Right atrium auricular region (tissue), 2 donors: ENCODE results near the gene NFATC2. TPM values are rescaled to one million over a fixed set of nuclear protein-coding genes. Genes with fewer than 3 reads are reported as not detected.

ENCODE experiments used
- DNase-seq: peaks from one replicate; pipeline ENCODE4 v3.0.0-alpha.2; 2019; ENCODE audit warnings: low spot score
- H3K27ac ChIP-seq, 2 donors: fragments of 200-600 bp; sonication (generic); 1 replicate in 1 of 2; 2 replicates in 1 of 2; pipeline ENCODE4 v1.5.1; 2016 to 2019
- H3K27me3 ChIP-seq, 2 donors: fragments of 200-600 bp; sonication (generic); one replicate each; pipeline versions ENCODE4 v1.5.1 to v1.6.0; 2017 to 2019
- H3K36me3 ChIP-seq: fragments of 200-600 bp; sonication (generic); one replicate; pipeline ENCODE4 v1.5.1; 2016
- H3K4me1 ChIP-seq, 2 donors: fragments of 200-600 bp; sonication (generic); one replicate each; pipeline versions ENCODE4 v1.5.1 to v1.6.0; 2017 to 2019
- H3K4me3 ChIP-seq, 2 donors: fragments of 200-600 bp; sonication (generic); 1 replicate in 1 of 2; 2 replicates in 1 of 2; pipeline ENCODE4 v1.5.1; 2017 to 2019; ENCODE audit warnings: mild to moderate bottlenecking in 1 of 2, moderate library complexity in 1 of 2
- H3K9me3 ChIP-seq, 2 donors: fragments of 200-600 bp; sonication (generic); one replicate each; pipeline ENCODE4 v1.5.1; 2019
- total RNA-seq, 2 donors: library from RNA; depleted of rRNA; stranded (reverse); fragments of >200 nt; gene quantifications; one replicate each; pipeline ENCODE4 v1.1.0, GENCODE V29; 2016
- TF ChIP-seq, protein P1 (sequence below), 2 donors: fragments of 200-600 bp; sonication (generic); IDR thresholded peaks; one replicate each; pipeline ENCODE4 v1.5.1; 2019; ENCODE audit warnings: antibody characterized with exemption in 2 of 2

NFATC2 gene
- total RNA-seq, 2 donors from 2014 or later: 8.6 to 12.5 TPM

DNA sequence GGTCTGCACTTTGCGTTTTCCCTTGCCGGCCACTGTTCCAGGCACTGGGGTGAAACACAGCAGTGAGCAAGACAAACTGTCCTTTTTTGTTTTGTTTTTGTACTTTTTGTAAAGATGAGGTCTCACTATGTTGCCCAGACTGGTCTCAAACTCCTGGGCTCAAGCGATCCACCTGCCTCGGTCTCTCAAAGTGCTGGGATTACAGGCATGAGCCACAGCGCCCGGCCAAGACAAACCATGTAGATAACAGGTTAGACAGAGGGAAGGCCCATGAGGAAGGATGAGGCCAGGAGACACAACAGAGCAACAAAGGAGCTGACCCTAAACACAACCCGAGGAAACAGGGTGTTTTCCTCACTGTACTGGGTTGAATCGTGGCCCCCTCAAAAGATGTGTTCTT lies 165.4 kb downstream of the NFATC2 start:
- no peak for DNase-seq
- TF ChIP-seq, protein P1, sequence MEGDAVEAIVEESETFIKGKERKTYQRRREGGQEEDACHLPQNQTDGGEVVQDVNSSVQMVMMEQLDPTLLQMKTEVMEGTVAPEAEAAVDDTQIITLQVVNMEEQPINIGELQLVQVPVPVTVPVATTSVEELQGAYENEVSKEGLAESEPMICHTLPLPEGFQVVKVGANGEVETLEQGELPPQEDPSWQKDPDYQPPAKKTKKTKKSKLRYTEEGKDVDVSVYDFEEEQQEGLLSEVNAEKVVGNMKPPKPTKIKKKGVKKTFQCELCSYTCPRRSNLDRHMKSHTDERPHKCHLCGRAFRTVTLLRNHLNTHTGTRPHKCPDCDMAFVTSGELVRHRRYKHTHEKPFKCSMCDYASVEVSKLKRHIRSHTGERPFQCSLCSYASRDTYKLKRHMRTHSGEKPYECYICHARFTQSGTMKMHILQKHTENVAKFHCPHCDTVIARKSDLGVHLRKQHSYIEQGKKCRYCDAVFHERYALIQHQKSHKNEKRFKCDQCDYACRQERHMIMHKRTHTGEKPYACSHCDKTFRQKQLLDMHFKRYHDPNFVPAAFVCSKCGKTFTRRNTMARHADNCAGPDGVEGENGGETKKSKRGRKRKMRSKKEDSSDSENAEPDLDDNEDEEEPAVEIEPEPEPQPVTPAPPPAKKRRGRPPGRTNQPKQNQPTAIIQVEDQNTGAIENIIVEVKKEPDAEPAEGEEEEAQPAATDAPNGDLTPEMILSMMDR (IDR thresholded peaks at IDR 0.05): no peak
- Histone ChIP-seq H3K4me3 (no peak overlapping the region), H3K4me1 (peaks cover 0 to 37% of the 10 kb centered on the region in 2 donors), H3K27ac (no peak overlapping the region), H3K9me3 (no peaks in the 10 kb centered on the region), H3K27me3 (no peaks in the 10 kb centered on the region), H3K36me3 (no peaks in the 10 kb centered on the region)

DNA sequence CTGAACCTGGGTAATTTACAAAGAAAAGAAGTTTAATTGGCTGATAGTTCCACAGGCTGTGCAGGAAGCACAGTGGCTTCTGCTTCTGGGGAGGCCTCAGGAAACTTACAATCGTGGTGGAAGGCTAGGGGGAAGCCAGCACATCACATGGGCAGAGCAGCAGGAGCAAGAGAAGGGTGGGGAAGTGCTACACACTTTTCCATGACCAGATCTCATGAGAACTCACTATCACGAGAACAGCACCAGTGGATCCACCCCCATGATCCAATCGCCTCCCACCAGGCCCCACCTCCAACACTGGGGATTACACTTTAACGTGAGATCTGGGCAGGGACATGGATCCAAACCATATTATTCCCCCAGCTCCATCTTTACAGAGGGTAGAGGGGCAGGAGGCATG lies 166.4 kb downstream of the NFATC2 start:
- TF ChIP-seq, protein P1 (IDR thresholded peaks at IDR 0.05): no peak
- Histone ChIP-seq H3K27ac (no peak overlapping the region), H3K9me3 (no peaks in the 10 kb centered on the region), H3K27me3 (no peaks in the 10 kb centered on the region), H3K4me1 (peaks cover 0 to 37% of the 10 kb centered on the region in 2 donors), H3K4me3 (no peak overlapping the region), H3K36me3 (no peaks in the 10 kb centered on the region)
- no peak for DNase-seq

DNA sequence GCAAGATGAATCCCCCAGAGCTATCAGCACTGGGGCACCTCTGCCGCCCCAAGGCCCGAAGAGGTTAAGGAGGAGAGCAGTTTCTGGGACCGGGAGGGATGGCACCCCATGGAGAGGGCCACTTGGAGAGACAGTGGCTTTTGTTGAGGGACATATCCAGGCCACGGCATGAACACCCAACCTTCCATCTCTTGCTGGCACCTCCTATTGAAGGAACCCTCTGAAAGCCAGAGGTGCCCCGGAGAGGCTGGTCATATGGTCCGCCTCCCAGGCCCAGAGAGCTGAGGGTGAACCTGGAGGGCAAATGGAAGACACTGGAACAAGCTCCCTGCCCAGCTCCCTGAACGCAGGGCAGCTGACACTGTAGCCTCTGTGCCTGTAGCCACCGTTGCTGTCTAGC lies 167.0 kb downstream of the NFATC2 start:
- Histone ChIP-seq H3K4me1 (peaks cover 0 to 34% of the 10 kb centered on the region in 2 donors), H3K27me3 (no peaks in the 10 kb centered on the region), H3K36me3 (no peaks in the 10 kb centered on the region), H3K27ac (no peak overlapping the region), H3K4me3 (no peak overlapping the region), H3K9me3 (no peaks in the 10 kb centered on the region)
- TF ChIP-seq, protein P1 (IDR thresholded peaks at IDR 0.05): no peak
- DNase-seq: no peak

DNA sequence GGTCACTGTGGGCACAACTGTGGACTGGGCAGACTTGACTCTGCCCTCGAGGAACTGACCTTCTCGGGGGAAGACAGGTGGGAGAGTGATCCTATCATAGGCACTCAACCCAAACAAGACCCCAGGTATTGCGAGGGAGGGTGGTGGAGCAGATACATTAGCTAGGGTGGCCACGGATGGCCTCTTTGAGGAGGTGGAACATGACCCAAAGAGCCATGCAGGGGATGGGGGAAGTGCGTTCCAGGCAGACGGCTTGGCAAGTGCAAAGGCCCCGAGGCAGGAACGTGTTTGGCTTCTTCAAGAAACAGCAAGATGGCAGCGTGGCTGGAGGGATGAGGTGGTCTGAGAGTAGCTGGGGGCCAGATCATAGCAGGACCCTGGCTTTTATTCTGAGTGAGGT lies 167.6 kb downstream of the NFATC2 start:
- TF ChIP-seq, protein P1 (IDR thresholded peaks at IDR 0.05): no peak
- DNase-seq: no peak
- Histone ChIP-seq H3K27me3 (no peaks in the 10 kb centered on the region), H3K27ac (no peak overlapping the region), H3K4me1 (peaks cover 0 to 29% of the 10 kb centered on the region in 2 donors), H3K4me3 (no peak overlapping the region), H3K36me3 (no peaks in the 10 kb centered on the region), H3K9me3 (no peaks in the 10 kb centered on the region)

DNA sequence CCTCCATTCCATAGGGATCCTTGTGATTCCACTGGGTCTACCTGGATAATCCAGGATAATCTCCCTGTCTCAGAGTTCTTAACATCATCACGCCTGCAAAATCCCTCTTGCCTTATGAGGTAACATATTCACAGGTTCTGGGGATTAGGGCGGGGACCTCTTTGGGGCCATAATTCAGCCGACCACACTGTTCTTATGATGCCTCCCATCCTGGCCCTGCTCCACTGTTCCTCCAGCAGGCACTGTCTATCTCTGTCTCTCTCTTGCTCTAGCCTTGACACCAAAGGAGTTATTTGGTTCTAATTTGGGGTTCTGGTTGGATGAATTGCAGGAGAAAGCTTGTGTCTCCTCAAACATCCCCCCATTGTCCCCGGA lies 168.1 kb downstream of the NFATC2 start:
- Histone ChIP-seq H3K36me3 (no peaks in the 10 kb centered on the region), H3K27ac (no peak overlapping the region), H3K4me3 (no peak overlapping the region), H3K9me3 (no peaks in the 10 kb centered on the region), H3K27me3 (no peaks in the 10 kb centered on the region), H3K4me1 (peaks cover 0 to 29% of the 10 kb centered on the region in 2 donors)
- TF ChIP-seq, protein P1 (IDR thresholded peaks at IDR 0.05): no peak
- DNase-seq: no peak

DNA sequence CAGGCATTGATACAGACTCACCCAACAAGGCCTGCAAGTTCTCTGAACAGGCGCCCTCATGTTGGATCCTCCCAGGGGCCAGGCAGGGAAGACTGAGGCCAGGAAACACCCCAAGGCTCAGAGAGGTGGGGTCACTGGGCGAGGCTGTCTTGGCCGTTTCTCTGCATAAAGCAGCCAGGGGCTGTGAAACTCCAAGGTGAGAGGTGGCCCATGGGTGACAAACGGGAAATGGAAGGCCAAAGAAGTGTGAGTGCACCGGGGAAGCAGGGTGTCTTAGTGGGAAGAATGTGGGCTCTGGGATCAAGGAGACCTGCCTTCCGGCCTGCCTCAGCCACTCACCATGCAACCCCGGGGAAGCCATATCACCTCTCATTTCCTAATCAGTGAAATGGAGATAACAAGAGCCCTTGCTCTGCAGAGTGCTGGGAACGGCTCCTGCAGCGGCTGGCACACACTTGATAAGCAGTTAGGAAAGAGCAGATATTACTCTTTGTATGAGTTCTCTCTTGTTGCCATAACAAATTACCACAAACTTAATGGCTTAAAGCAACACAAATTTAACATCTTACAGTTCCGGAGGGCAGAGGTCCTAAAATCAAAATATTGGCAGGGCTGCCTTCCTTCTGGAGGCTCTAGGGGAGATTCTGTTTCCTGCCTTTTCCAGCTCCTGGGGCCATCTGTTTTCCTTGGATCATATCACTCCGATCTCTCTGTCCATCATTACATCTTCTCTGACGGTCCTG lies 168.6 kb downstream of the NFATC2 start:
- no peak overlapping the region for H3K27ac ChIP-seq
- H3K36me3 ChIP-seq: no peaks in the 10 kb centered on the region
- H3K4me1 ChIP-seq: peaks cover 0 to 29% of the 10 kb centered on the region in 2 donors
- no peaks in the 10 kb centered on the region for H3K27me3 ChIP-seq
- no peak overlapping the region for H3K4me3 ChIP-seq
- no peaks in the 10 kb centered on the region for H3K9me3 ChIP-seq
- DNase-seq: peak; percentile 64
- TF ChIP-seq, protein P1 (IDR thresholded peaks at IDR 0.05): no peak
